H1 (cell line): ENCODE results near the gene NR2C2. TPM values are rescaled to one million over a fixed set of nuclear protein-coding genes. Genes with fewer than 3 reads are reported as not detected.

Source experiments
- CTCF ChIA-PET: fragments of 300-600 bp; sonication (Branson Sonifier 250); formaldehyde crosslinking; loops from one replicate; lab custom pipeline; 2021; ENCODE audit not compliant: partially characterized antibody; lab: Charles Lee
- POLR2A ChIA-PET: fragments of 300-600 bp; sonication (Branson Sonifier 250); formaldehyde crosslinking; loops from one replicate; lab custom pipeline; 2021; ENCODE audit warnings: inconsistent platforms; ENCODE audit not compliant: partially characterized antibody; lab: Charles Lee
- DNase-seq, 2 experiments: peaks; one replicate each; pipeline versions ENCODE4 v3.0.0 to v3.0.0-alpha.2; 2010 to 2022; ENCODE audit warnings: low spot score in 2 of 2, low read depth in 1 of 2, mixed read lengths in 1 of 2
- FAIRE-seq: peaks from 2 replicates; lab custom pipeline; 2011; peaks lifted over from hg19 to GRCh38; lab: Jason Lieb, UNC
- H2AFZ ChIP-seq: 2 replicates; pipeline ENCODE4 v1.8.1; 2012; ENCODE audit warnings: low read length, inconsistent platforms
- H2AK5ac ChIP-seq: 2 replicates; pipeline ENCODE4 v1.6.1; 2013; ENCODE audit warnings: low read depth, low read length
- H2BK120ac ChIP-seq: replicated peaks from 2 replicates; pipeline ENCODE3; 2013; ENCODE audit warnings: low read depth, low read length, inconsistent platforms
- H2BK12ac ChIP-seq: 2 replicates; pipeline ENCODE4 v1.6.1; 2013; ENCODE audit warnings: low read depth, low read length
- H2BK15ac ChIP-seq: 2 replicates; pipeline ENCODE4 v1.6.1; 2013; ENCODE audit warnings: low read length
- H2BK20ac ChIP-seq: 2 replicates; pipeline ENCODE4 v1.6.1; 2013; ENCODE audit warnings: low read length
- H2BK5ac ChIP-seq: 2 replicates; pipeline ENCODE4 v1.6.1; 2013; ENCODE audit warnings: low read depth, low read length
- H3K14ac ChIP-seq: 2 replicates; pipeline ENCODE4 v1.6.1; 2013; ENCODE audit warnings: inconsistent platforms; ENCODE audit not compliant: insufficient read length
- H3K18ac ChIP-seq: 2 replicates; pipeline ENCODE4 v1.6.1; 2013; ENCODE audit warnings: low read length; ENCODE audit errors: extremely low read depth
- H3K23ac ChIP-seq: 2 replicates; pipeline ENCODE4 v1.6.1; 2013; ENCODE audit warnings: inconsistent platforms; ENCODE audit not compliant: insufficient read length
- H3K23me2 ChIP-seq: 2 replicates; pipeline ENCODE4 v1.6.1; 2013; ENCODE audit warnings: low read depth, low read length
- H3K27ac ChIP-seq: 2 replicates; pipeline ENCODE4 v1.6.1; 2011; ENCODE audit warnings: low read depth, low read length, inconsistent platforms
- H3K27me3 ChIP-seq, 4 experiments: replicated peaks in 1 of 4; 1 replicate in 1 of 4; 2 replicates in 3 of 4; pipeline versions ENCODE4 v1.6.1 to v1.8.1; 2011 to 2013; ENCODE audit warnings: low read length in 3 of 4, mild to moderate bottlenecking in 3 of 4, inconsistent platforms in 2 of 4, mixed read lengths in 2 of 4, moderate library complexity in 1 of 4; ENCODE audit not compliant: control insufficient read depth in 3 of 4, insufficient read depth in 3 of 4; ENCODE audit errors: extremely low read depth in 1 of 4
- H3K36me3 ChIP-seq, 4 experiments: 2 replicates each; pipeline versions ENCODE4 v1.6.1 to v1.8.1; 2011 to 2013; ENCODE audit warnings: mild to moderate bottlenecking in 4 of 4, low read length in 3 of 4, moderate library complexity in 2 of 4, control low read depth in 1 of 4, inconsistent platforms in 1 of 4; ENCODE audit not compliant: insufficient read depth in 4 of 4, control insufficient read depth in 2 of 4
- H3K4ac ChIP-seq: replicated peaks from 2 replicates; pipeline ENCODE3; 2013; ENCODE audit warnings: low read length, low read depth, mixed read lengths, inconsistent platforms; ENCODE audit not compliant: insufficient read length
- H3K4me1 ChIP-seq, 4 experiments: replicated peaks in 1 of 4; 1 replicate in 1 of 4; 2 replicates in 3 of 4; pipeline versions ENCODE4 v1.6.1 to v1.8.1; 2011 to 2013; ENCODE audit warnings: low read length in 3 of 4, inconsistent platforms in 2 of 4, mixed read lengths in 1 of 4; ENCODE audit not compliant: insufficient read depth in 4 of 4, control insufficient read depth in 3 of 4
- H3K4me2 ChIP-seq, 2 experiments: 2 replicates each; pipeline versions ENCODE4 v1.6.1 to v1.8.1; 2011 to 2013; ENCODE audit warnings: low read depth in 2 of 2, low read length in 2 of 2, control low read depth in 1 of 2, inconsistent platforms in 1 of 2, mild to moderate bottlenecking in 1 of 2; ENCODE audit not compliant: insufficient read depth in 1 of 2
- H3K4me3 ChIP-seq, 4 experiments: fragments of 200-600, 300-600 bp in 1 of 4; sonication (generic), shearing (Covaris generic), sonication (Bioruptor Twin) in 1 of 4; 2 replicates each; pipeline versions ENCODE4 v1.5.1 to v1.8.1; 2011 to 2016; ENCODE audit warnings: low read length in 4 of 4, low read depth in 3 of 4, control low read depth in 2 of 4, inconsistent platforms in 2 of 4, mild to moderate bottlenecking in 2 of 4, mixed read lengths in 1 of 4, moderate library complexity in 1 of 4; ENCODE audit not compliant: insufficient read depth in 2 of 4; ENCODE audit errors: extremely low read depth in 1 of 4
- H3K56ac ChIP-seq: replicated peaks from 2 replicates; pipeline ENCODE3; 2013; ENCODE audit warnings: low read depth, mild to moderate bottlenecking, mixed read lengths, low read length, inconsistent platforms; ENCODE audit not compliant: insufficient read length
- H3K79me1 ChIP-seq: 2 replicates; pipeline ENCODE4 v1.6.1; 2013; ENCODE audit warnings: low read depth, low read length, control low read depth
- H3K79me2 ChIP-seq, 2 experiments: 2 replicates each; pipeline versions ENCODE4 v1.6.1 to v1.8.1; 2012 to 2013; ENCODE audit warnings: low read length in 2 of 2, mild to moderate bottlenecking in 2 of 2, inconsistent platforms in 1 of 2; ENCODE audit not compliant: insufficient read depth in 2 of 2, control insufficient read depth in 1 of 2
- H3K9ac ChIP-seq, 4 experiments: replicated peaks in 1 of 4; 1 replicate in 1 of 4; 2 replicates in 3 of 4; pipeline versions ENCODE4 v1.6.1 to v1.8.1; 2011 to 2013; ENCODE audit warnings: low read depth in 3 of 4, low read length in 3 of 4, control low read depth in 2 of 4, mild to moderate bottlenecking in 2 of 4, moderate library complexity in 2 of 4, inconsistent platforms in 1 of 4; ENCODE audit errors: extremely low read depth in 1 of 4
- H3K9me3 ChIP-seq, 2 experiments: 2 replicates each; pipeline versions ENCODE4 v1.6.1 to v1.8.1; 2012 to 2013; ENCODE audit warnings: mild to moderate bottlenecking in 2 of 2, moderate library complexity in 2 of 2, control low read depth in 1 of 2, inconsistent platforms in 1 of 2, low read depth in 1 of 2, low read length in 1 of 2, mixed read lengths in 1 of 2; ENCODE audit not compliant: insufficient read depth in 2 of 2
- H4K20me1 ChIP-seq, 2 experiments: replicated peaks in 1 of 2; 2 replicates each; pipeline versions ENCODE3 to v1.8.1; 2011 to 2013; ENCODE audit warnings: inconsistent platforms in 2 of 2, low read length in 2 of 2, mild to moderate bottlenecking in 1 of 2; ENCODE audit not compliant: insufficient read depth in 2 of 2, control insufficient read depth in 1 of 2
- H4K5ac ChIP-seq: 2 replicates; pipeline ENCODE4 v1.6.1; 2013; ENCODE audit warnings: low read length, low read depth, mixed read lengths, inconsistent platforms; ENCODE audit not compliant: insufficient read length
- H4K8ac ChIP-seq: 2 replicates; pipeline ENCODE4 v1.8.0; 2013; ENCODE audit warnings: mild to moderate bottlenecking, moderate library complexity, low read length, inconsistent platforms; ENCODE audit not compliant: insufficient read depth; ENCODE audit errors: extremely low read depth
- H4K91ac ChIP-seq: replicated peaks from 2 replicates; pipeline ENCODE3; 2013; ENCODE audit warnings: low read length, mixed read lengths, inconsistent platforms; ENCODE audit not compliant: insufficient read length
- ATF3 ChIP-seq: IDR thresholded peaks from 2 replicates; pipeline ENCODE4 v1.6.1; 2011; ENCODE audit warnings: low read depth, mild to moderate bottlenecking, low read length; ENCODE audit not compliant: insufficient read depth
- CHD1 ChIP-seq: IDR thresholded peaks from 2 replicates; pipeline ENCODE4 v1.6.1; 2012; ENCODE audit warnings: low read depth, low read length, improper control_type of control experiment
- SUZ12 ChIP-seq: fragments of 200-600 bp; sonication (generic); IDR thresholded peaks from 2 replicates; pipeline ENCODE4 v1.6.1; 2012; ENCODE audit warnings: mild to moderate bottlenecking, inconsistent platforms, low read length, moderate library complexity, mixed read lengths
- WGBS, 2 experiments: shearing (Covaris generic) in 1 of 2; methylation state at CpG; one replicate each; pipeline versions ENCODE4 v1.1.6 to v1.1.7; 2013 to 2015; ENCODE audit warnings: low lambda C conversion rate in 2 of 2, mixed read lengths in 2 of 2, inconsistent platforms in 1 of 2, low coverage in 1 of 2, missing lambda C conversion rate in 1 of 2; ENCODE audit not compliant: insufficient replicate concordance in 2 of 2, insufficient coverage in 1 of 2, insufficient read length in 1 of 2; ENCODE audit errors: extremely low coverage in 1 of 2, missing lambda C conversion rate in 1 of 2; 5-methylcytosine and 5-hydroxymethylcytosine counted together
- polyA plus RNA-seq, 7 experiments: library from polyadenylated mRNA; depleted of rRNA in 3 of 7; stranded (reverse) in 5 of 7; unstranded in 2 of 7; fragments of >200 nt in 5 of 7; fragments of 200-250 nt in 2 of 7; gene quantifications; 1 replicate in 5 of 7; 2 replicates in 1 of 7; 4 replicates in 1 of 7; pipeline versions ENCODE4 v1.2.1 to v1.2.3, GENCODE V29; 2011 to 2013; ENCODE audit warnings: missing spikeins in 2 of 7, mixed read lengths in 2 of 7
- total RNA-seq: library from RNA; stranded (reverse); fragmentation: NEBNext Ultra II Directional; extraction: Animal tissue kit (Norgen Biotek cat#: 25700); gene quantifications from 2 replicates; pipeline ENCODE4 v1.2.1, GENCODE V29; 2021

Gene NR2C2
- total and polyA plus RNA-seq, 2 of the 8 experiments (the other 6 are each of a cell fraction or from before 2014, with no cell fraction given), result 16.6 to 44.4 TPM

DNA sequence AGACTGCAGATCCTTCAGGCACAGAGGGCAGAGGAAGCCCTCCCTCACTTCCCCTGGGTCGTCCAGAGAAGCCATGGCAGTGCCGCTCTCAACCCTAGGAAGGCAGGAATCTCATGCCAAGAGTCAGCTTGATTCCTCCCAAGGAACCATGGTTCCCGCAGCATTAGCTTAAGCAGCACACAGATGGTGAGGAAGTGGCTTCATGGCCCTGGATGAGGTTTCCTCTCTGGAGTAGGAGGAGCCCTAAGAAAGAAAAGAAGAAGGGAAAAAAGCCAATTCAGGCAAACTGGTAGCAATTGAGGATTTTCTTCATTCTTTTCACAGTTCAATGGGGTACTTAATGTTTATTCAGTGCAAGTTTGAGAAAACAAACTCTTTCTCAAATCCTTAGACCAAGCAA is 148.7 kb downstream of the NR2C2 start:
- H2BK15ac ChIP-seq, result no peak overlapping the region
- DNase-seq, result no peak
- H3K36me3 ChIP-seq, result peaks cover 2 to 16% (median 7%) of the 10 kb centered on the region in 4 experiments; a peak in 5 of 8 replicates
- H3K4me1 ChIP-seq, result peaks cover 0 to 9% (median 4%) of the 10 kb centered on the region in 4 experiments; a peak in 4 of 7 replicates
- no peaks in the 10 kb centered on the region for H3K9me3 ChIP-seq
- peaks cover 0 to 13% of the 10 kb centered on the region in 2 experiments for H3K79me2 ChIP-seq
- no peaks in the 10 kb centered on the region for H3K27me3 ChIP-seq
- peaks cover 0 to 3% of the 10 kb centered on the region in 2 experiments for H4K20me1 ChIP-seq
- no peak overlapping the region for H3K4me3 ChIP-seq
- no peak overlapping the region for H3K18ac ChIP-seq
- TF ChIP-seq SUZ12 (no peak), CHD1 (no peak), ATF3 (no peak)
- no peak for FAIRE-seq
- no peak overlapping the region for H3K9ac ChIP-seq
- no peak overlapping the region for H2BK5ac ChIP-seq
- H3K4me2 ChIP-seq, result no peak overlapping the region
- H2BK12ac ChIP-seq, result no peak overlapping the region
- no peak overlapping the region for H2BK120ac ChIP-seq
- no peak overlapping the region for H2AK5ac ChIP-seq
- H3K23ac ChIP-seq, result no peak overlapping the region
- H3K23me2 ChIP-seq, result peaks cover 9% of the 10 kb centered on the region
- H3K27ac ChIP-seq, result no peak overlapping the region
- no peak overlapping the region for H4K8ac ChIP-seq
- H2AFZ ChIP-seq, result no peak overlapping the region
- H3K56ac ChIP-seq, result no peak overlapping the region
- POLR2A ChIA-PET, result no interaction called here
- CTCF ChIA-PET, result interaction anchor here (1.1 kb wide), 1 partner anchor 27 kb away, joined by 3 read pairs; no protein-coding TSS in a partner anchor
- H2BK20ac ChIP-seq, result no peak overlapping the region
- H4K91ac ChIP-seq, result no peak overlapping the region
- WGBS, 2 experiments, result 74% methylated on average over 3 of the region's 3 CpGs; no CpG with 5 or more reads in 1 of the 2 experiments
- H4K5ac ChIP-seq, result no peak overlapping the region
- H3K79me1 ChIP-seq, result peaks cover 6% of the 10 kb centered on the region
- no peak overlapping the region for H3K4ac ChIP-seq
- no peak overlapping the region for H3K14ac ChIP-seq
